ENCODE measurements around the gene CYP1A1. TPM values are rescaled to one million over a fixed set of nuclear protein-coding genes. Genes with fewer than 3 reads are reported as not detected.
"Not testable (repeated sequence)": the region's sequence is repeated elsewhere in the genome, so short reads cannot be mapped to it uniquely, and the experiment has no call there.

Gene CYP1A1
- total and polyA plus RNA-seq, 2 of the 13 experiments (the other 11 are each of a cell fraction or from before 2014, with no cell fraction given) = 7.9 to 8.0 TPM

- CTCF ChIA-PET (ENCODE audit: low intra/inter-chr PET ratio, low total read pairs); H3K79me2 ChIP-seq (ENCODE audit: insufficient read depth, low read length); BruUV-seq (replicated peaks); H3K4me2 ChIP-seq (ENCODE audit: low read depth, low read length); H3K36me3 ChIP-seq (replicated peaks in 1 of 2; ENCODE audit: control insufficient read depth in 1 of 2, insufficient read depth in 2 of 2, low read length in 2 of 2); H3K9me3 ChIP-seq (ENCODE audit: low read length); H4K20me1 ChIP-seq (ENCODE audit: insufficient read depth, low read length); H3K9ac ChIP-seq (ENCODE audit: insufficient read depth, low read depth, low read length); FAIRE-seq; H3K4me3 ChIP-seq (replicated peaks in 1 of 3; ENCODE audit: insufficient read depth in 1 of 3, low read depth in 2 of 3, low read length in 3 of 3); ATAC-seq; H2AFZ ChIP-seq (ENCODE audit: low read length); in situ Hi-C loops (cut with HindIII; ENCODE audit: extremely low pct_ligation_motif_present, low pct_unique_long_range_greater_than_20kb); H3K27me3 ChIP-seq (ENCODE audit: control insufficient read depth in 1 of 2, insufficient read depth in 2 of 2, low read length in 2 of 2); intact Hi-C loops (cut with micrococcal nuclease; ENCODE audit: unreplicated experiment); DNase-seq (ENCODE audit: low spot score); TF ChIP-seq SOX13, FOXP1 (IDR thresholded peaks at IDR 0.05): not testable (repeated sequence)
- TF ChIP-seq NR2F1 (CRISPR knock-in tag; IDR thresholded peaks at IDR 0.05) (peak; percentile 22 to 58; a peak in 2 of 4 replicates), MED1 (CRISPR knock-in tag; IDR thresholded peaks at IDR 0.05) (peak; percentile 41; the same call in 1 of the 2 replicates), SOX13 (CRISPR knock-in tag; conservative IDR thresholded peaks at IDR 0.05 in 1 of 2, IDR thresholded peaks at IDR 0.05 in 1 of 2) (peak in 1 of 2 experiments; percentile 37; a peak in 2 of 4 replicates), RARA (CRISPR knock-in tag; IDR thresholded peaks at IDR 0.05) (peak; percentile 56; the same call in 1 of the 2 replicates), PITX1 (CRISPR knock-in tag; IDR thresholded peaks at IDR 0.05) (peak; percentile 91), NR2F6 (IDR thresholded peaks at IDR 0.05) (peak; percentile 50), NR2F6 (CRISPR knock-in tag; IDR thresholded peaks at IDR 0.05) (peak; percentile 51), HNF4A (CRISPR knock-in tag; IDR thresholded peaks at IDR 0.05) (peak; percentile 54), KAT7 (CRISPR knock-in tag; IDR thresholded peaks at IDR 0.05; ENCODE audit: borderline replicate concordance) (0 out of 2 replicates have a peak, but pooled peaks have one; percentile 14), FOXA3 (CRISPR knock-in tag; IDR thresholded peaks at IDR 0.05) (peak; percentile 24; the same call in 1 of the 2 replicates), FOXP1 (CRISPR knock-in tag; IDR thresholded peaks at IDR 0.05) (peak; percentile 17; the same call in 1 of the 2 replicates), RXRB (CRISPR knock-in tag; IDR thresholded peaks at IDR 0.05; ENCODE audit: borderline replicate concordance) (peak; percentile 46), SAP130 (CRISPR knock-in tag; IDR thresholded peaks at IDR 0.05; ENCODE audit: low read depth) (0 out of 2 replicates have a peak, but pooled peaks have one; percentile 22), ZNF652 (CRISPR knock-in tag; IDR thresholded peaks at IDR 0.05; ENCODE audit: borderline replicate concordance, low read depth) (peak; percentile 61), HDAC2 (CRISPR knock-in tag; IDR thresholded peaks at IDR 0.05) (0 out of 2 replicates have a peak, but pooled peaks have one; percentile 12)
- TF ChIP-seq, protein P1, sequence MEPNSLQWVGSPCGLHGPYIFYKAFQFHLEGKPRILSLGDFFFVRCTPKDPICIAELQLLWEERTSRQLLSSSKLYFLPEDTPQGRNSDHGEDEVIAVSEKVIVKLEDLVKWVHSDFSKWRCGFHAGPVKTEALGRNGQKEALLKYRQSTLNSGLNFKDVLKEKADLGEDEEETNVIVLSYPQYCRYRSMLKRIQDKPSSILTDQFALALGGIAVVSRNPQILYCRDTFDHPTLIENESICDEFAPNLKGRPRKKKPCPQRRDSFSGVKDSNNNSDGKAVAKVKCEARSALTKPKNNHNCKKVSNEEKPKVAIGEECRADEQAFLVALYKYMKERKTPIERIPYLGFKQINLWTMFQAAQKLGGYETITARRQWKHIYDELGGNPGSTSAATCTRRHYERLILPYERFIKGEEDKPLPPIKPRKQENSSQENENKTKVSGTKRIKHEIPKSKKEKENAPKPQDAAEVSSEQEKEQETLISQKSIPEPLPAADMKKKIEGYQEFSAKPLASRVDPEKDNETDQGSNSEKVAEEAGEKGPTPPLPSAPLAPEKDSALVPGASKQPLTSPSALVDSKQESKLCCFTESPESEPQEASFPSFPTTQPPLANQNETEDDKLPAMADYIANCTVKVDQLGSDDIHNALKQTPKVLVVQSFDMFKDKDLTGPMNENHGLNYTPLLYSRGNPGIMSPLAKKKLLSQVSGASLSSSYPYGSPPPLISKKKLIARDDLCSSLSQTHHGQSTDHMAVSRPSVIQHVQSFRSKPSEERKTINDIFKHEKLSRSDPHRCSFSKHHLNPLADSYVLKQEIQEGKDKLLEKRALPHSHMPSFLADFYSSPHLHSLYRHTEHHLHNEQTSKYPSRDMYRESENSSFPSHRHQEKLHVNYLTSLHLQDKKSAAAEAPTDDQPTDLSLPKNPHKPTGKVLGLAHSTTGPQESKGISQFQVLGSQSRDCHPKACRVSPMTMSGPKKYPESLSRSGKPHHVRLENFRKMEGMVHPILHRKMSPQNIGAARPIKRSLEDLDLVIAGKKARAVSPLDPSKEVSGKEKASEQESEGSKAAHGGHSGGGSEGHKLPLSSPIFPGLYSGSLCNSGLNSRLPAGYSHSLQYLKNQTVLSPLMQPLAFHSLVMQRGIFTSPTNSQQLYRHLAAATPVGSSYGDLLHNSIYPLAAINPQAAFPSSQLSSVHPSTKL (CRISPR knock-in tag; IDR thresholded peaks at IDR 0.05) = peak; percentile 65; the same call in 1 of the 2 replicates
- WGBS (ENCODE audit: low lambda C conversion rate) = 35% methylated on average over 6 of the region's 6 CpGs
- peak overlapping the region; percentile 84 for H3K27ac ChIP-seq (ENCODE audit: extremely low read length, insufficient read depth, low read length)
- POLR2A ChIA-PET = interaction anchor here (2.5 kb wide), 1 partner anchor 39 kb away, joined by 13 read pairs; no protein-coding TSS in a partner anchor
- H3K4me1 ChIP-seq (ENCODE audit: insufficient read depth, low read length) = peaks cover 67% of the 10 kb centered on the region
These were observed 4.0 kb upstream of the CYP1A1 start for GRCh38 chr15:74729372-74729771.

GRCh38 chr15:74728699-74729098, 3.4 kb upstream of the CYP1A1 start:
- peaks cover 74% of the 10 kb centered on the region for H3K4me1 ChIP-seq (ENCODE audit: insufficient read depth, low read length)
- in situ Hi-C loops (cut with HindIII; ENCODE audit: extremely low pct_ligation_motif_present, low pct_unique_long_range_greater_than_20kb); H3K4me2 ChIP-seq (ENCODE audit: low read depth, low read length); POLR2A ChIA-PET; H3K36me3 ChIP-seq (replicated peaks in 1 of 2; ENCODE audit: control insufficient read depth in 1 of 2, insufficient read depth in 2 of 2, low read length in 2 of 2); CTCF ChIA-PET (ENCODE audit: low intra/inter-chr PET ratio, low total read pairs); H3K9ac ChIP-seq (ENCODE audit: insufficient read depth, low read depth, low read length); intact Hi-C loops (cut with micrococcal nuclease; ENCODE audit: unreplicated experiment); H3K27ac ChIP-seq (ENCODE audit: extremely low read length, insufficient read depth, low read length); H3K27me3 ChIP-seq (ENCODE audit: control insufficient read depth in 1 of 2, insufficient read depth in 2 of 2, low read length in 2 of 2); H2AFZ ChIP-seq (ENCODE audit: low read length); ATAC-seq; H4K20me1 ChIP-seq (ENCODE audit: insufficient read depth, low read length); BruUV-seq (replicated peaks); FAIRE-seq; H3K9me3 ChIP-seq (ENCODE audit: low read length); H3K4me3 ChIP-seq (replicated peaks in 1 of 3; ENCODE audit: insufficient read depth in 1 of 3, low read depth in 2 of 3, low read length in 3 of 3); H3K79me2 ChIP-seq (ENCODE audit: insufficient read depth, low read length); DNase-seq (ENCODE audit: low spot score): not testable (repeated sequence)
- 99% methylated on average over 19 of the region's 30 CpGs for WGBS (ENCODE audit: low lambda C conversion rate)
